GM18907 (cell line): ENCODE results near the gene IRX3.

Experiments used
- ATAC-seq: cut with Tn5 transposase; IDR thresholded peaks from one replicate; pipeline ENCODE4 v1.9.1; 2021; ENCODE audit warnings: mild to moderate bottlenecking, moderate library complexity; ENCODE audit not compliant: unreplicated experiment

Gene IRX3

DNA sequence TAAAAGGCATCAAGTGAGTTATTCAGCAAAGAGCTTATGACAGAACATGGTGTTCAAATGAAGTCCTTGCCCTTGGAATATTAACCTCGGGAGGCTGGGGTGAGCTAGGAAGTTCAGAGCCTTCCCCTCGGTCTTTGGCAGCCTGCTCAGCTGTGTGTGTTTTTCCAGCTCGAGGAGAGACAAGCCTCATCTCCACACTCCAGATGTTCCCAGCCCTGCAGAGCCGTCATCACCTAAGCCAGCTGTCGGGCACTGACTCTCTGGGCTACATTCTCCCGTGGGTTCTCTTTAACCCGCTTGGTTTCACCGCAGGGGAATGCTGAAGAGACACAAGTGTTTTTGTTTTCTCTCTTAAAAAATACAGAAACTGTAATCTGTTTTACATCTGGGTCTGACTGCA is 47.1 kb downstream of the IRX3 start:
- no peak for ATAC-seq

DNA sequence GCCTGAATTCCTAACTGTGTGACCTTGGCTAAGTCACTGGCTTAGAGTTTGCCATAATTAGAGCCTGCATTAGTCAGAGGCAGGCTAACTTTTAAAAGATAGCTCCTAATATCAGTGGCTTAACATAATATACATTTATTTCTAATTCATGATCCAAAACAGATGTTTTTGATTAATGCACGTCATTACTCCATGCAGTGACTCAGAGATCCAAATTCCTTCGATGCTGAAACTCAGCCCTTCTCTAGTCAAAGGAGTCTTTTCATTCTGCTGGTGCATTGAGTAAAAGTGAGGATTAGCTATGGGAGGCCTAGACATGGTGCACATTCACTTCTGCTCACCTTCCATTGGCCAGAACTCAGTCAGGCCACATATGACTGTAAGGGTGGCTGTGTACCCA is 49.8 kb downstream of the IRX3 start:
- no peak for ATAC-seq

DNA sequence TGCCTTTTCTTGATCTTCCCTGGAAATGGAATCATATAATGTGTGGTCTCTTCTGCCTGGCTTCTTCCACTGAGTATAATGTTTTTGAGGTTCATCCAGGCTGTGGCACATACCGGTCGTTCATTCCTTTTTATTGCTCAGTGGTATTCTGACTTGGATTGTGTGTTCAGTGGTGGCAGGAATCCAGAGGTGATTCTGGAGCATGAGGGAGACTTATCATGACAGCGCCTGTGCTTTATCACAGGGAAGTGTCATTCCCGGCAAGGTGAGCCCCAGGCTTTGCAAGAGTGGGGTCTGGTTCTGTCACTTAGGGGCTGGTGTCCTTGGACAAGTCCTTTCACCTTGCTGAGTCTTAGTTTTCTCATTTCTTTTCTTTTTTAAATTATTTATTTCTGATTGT is 53.0 kb downstream of the IRX3 start:
- ATAC-seq, result no peak
